IMR-90 (cell line): Measurements from ENCODE around the gene CEP97. TPM values are rescaled to one million over a fixed set of nuclear protein-coding genes. Genes with fewer than 3 reads are reported as not detected.

Source experiments
- ATAC-seq: fragments of 200-7000 bp; cut with Tn5 transposase; 2 replicates; pipeline ENCODE4 v1.9.1; 2020; ENCODE audit warnings: low read depth, mild to moderate bottlenecking, moderate library complexity
- BruUV-seq: library from RNA; stranded (reverse); fragments of 400-500 nt; replicated peaks from 2 replicates; lab custom pipeline; 2021; lab: Mats Ljungman, UMichigan
- CTCF ChIA-PET: fragments of 300-600 bp; formaldehyde crosslinking; extraction: SDS; loops from one replicate; lab custom pipeline; 2021; ENCODE audit warnings: antibody characterized with exemption; lab: Yijun Ruan, JAX
- POLR2A ChIA-PET: fragments of 300-600 bp; sonication (Branson Sonifier 250); formaldehyde crosslinking; loops from one replicate; lab custom pipeline; 2022; ENCODE audit warnings: antibody characterized with exemption; ENCODE audit not compliant: unreplicated experiment; lab: Charles Lee
- DNase-seq: peaks from one replicate; pipeline ENCODE4 v3.0.0; 2013
- H2AFZ ChIP-seq: replicated peaks from 2 replicates; pipeline ENCODE3; 2013; ENCODE audit warnings: low read length, mild to moderate bottlenecking; ENCODE audit not compliant: poor library complexity
- H2AK5ac ChIP-seq: 2 replicates; pipeline ENCODE4 v1.6.1; 2013; ENCODE audit warnings: low read depth, low read length, inconsistent platforms
- H2AK9ac ChIP-seq: replicated peaks from 2 replicates; pipeline ENCODE3; 2013; ENCODE audit warnings: mild to moderate bottlenecking, low read depth, low read length, moderate library complexity; ENCODE audit not compliant: poor library complexity
- H2BK120ac ChIP-seq: 2 replicates; pipeline ENCODE4 v1.6.1; 2013; ENCODE audit warnings: low read depth, low read length, inconsistent platforms
- H2BK15ac ChIP-seq: 3 replicates; pipeline ENCODE4 v1.6.1; 2013; ENCODE audit warnings: low read depth, low read length, inconsistent platforms
- H2BK20ac ChIP-seq: 2 replicates; pipeline ENCODE4 v1.6.1; 2013; ENCODE audit warnings: low read depth, mild to moderate bottlenecking, inconsistent platforms, low read length, moderate library complexity
- H2BK5ac ChIP-seq: 2 replicates; pipeline ENCODE4 v1.6.1; 2013; ENCODE audit warnings: mild to moderate bottlenecking, low read depth, low read length, inconsistent platforms; ENCODE audit not compliant: poor library complexity, severe bottlenecking
- H3K14ac ChIP-seq: replicated peaks from 2 replicates; pipeline ENCODE4 v1.6.1; 2013; ENCODE audit warnings: low read depth, low read length, inconsistent platforms
- H3K18ac ChIP-seq: 2 replicates; pipeline ENCODE4 v1.6.1; 2013; ENCODE audit warnings: low read depth, low read length, control low read depth
- H3K23ac ChIP-seq: 2 replicates; pipeline ENCODE4 v1.6.1; 2013; ENCODE audit warnings: low read depth, low read length, inconsistent platforms
- H3K27ac ChIP-seq: 2 replicates; pipeline ENCODE4 v1.5.1; 2013; ENCODE audit warnings: mild to moderate bottlenecking, control low read depth, low read length; ENCODE audit not compliant: insufficient read depth
- H3K27me3 ChIP-seq: 2 replicates; pipeline ENCODE4 v1.6.1; 2013; ENCODE audit warnings: low read length; ENCODE audit not compliant: control insufficient read depth, insufficient read depth
- H3K36me3 ChIP-seq: 2 replicates; pipeline ENCODE4 v1.6.1; 2013; ENCODE audit warnings: low read length, mixed read lengths; ENCODE audit not compliant: control insufficient read depth, insufficient read depth
- H3K4ac ChIP-seq: 2 replicates; pipeline ENCODE4 v1.6.1; 2013; ENCODE audit warnings: low read depth, low read length, inconsistent platforms
- H3K4me1 ChIP-seq: 2 replicates; pipeline ENCODE4 v1.6.1; 2013; ENCODE audit warnings: low read length, mixed read lengths; ENCODE audit not compliant: control insufficient read depth, insufficient read depth
- H3K4me2 ChIP-seq: 2 replicates; pipeline ENCODE4 v1.6.1; 2013; ENCODE audit warnings: low read depth, mild to moderate bottlenecking, control low read depth, low read length, moderate library complexity
- H3K4me3 ChIP-seq: 2 replicates; pipeline ENCODE4 v1.5.1; 2013; ENCODE audit warnings: low read depth, mild to moderate bottlenecking, control low read depth, low read length, moderate library complexity; ENCODE audit not compliant: insufficient read depth
- H3K56ac ChIP-seq: 2 replicates; pipeline ENCODE4 v1.6.1; 2013; ENCODE audit warnings: low read length, inconsistent platforms; ENCODE audit not compliant: insufficient read depth; ENCODE audit errors: extremely low read depth
- H3K79me1 ChIP-seq, 2 experiments: 2 replicates each; pipeline ENCODE4 v1.6.1; 2013; ENCODE audit warnings: low read length in 2 of 2, inconsistent platforms in 1 of 2, low read depth in 1 of 2
- H3K9ac ChIP-seq: 2 replicates; pipeline ENCODE4 v1.6.1; 2013; ENCODE audit warnings: low read depth, low read length, control low read depth
- H3K9me1 ChIP-seq: 2 replicates; pipeline ENCODE4 v1.6.1; 2013; ENCODE audit warnings: low read length, inconsistent platforms; ENCODE audit not compliant: insufficient read depth
- H3K9me3 ChIP-seq: 2 replicates; pipeline ENCODE4 v1.6.1; 2013; ENCODE audit warnings: low read length; ENCODE audit not compliant: control insufficient read depth, insufficient read depth
- H4K20me1 ChIP-seq: 2 replicates; pipeline ENCODE4 v1.6.1; 2013; ENCODE audit warnings: low read length, inconsistent platforms; ENCODE audit not compliant: insufficient read depth
- H4K5ac ChIP-seq: 2 replicates; pipeline ENCODE4 v1.6.1; 2013; ENCODE audit warnings: mild to moderate bottlenecking, low read depth, low read length, control low read depth
- H4K8ac ChIP-seq, 2 experiments: 2 replicates each; pipeline ENCODE4 v1.6.1; 2013; ENCODE audit warnings: low read depth in 2 of 2, low read length in 2 of 2, control low read depth in 1 of 2, inconsistent platforms in 1 of 2
- H4K91ac ChIP-seq: 2 replicates; pipeline ENCODE4 v1.6.1; 2013; ENCODE audit warnings: low read depth, low read length, inconsistent platforms; ENCODE audit not compliant: insufficient read depth
- BHLHE40 ChIP-seq: fragments of 150-350 bp; IDR thresholded peaks from 2 replicates; pipeline ENCODE4 v1.6.1; 2016; ENCODE audit warnings: mild to moderate bottlenecking, low read depth, low read length
- CEBPB ChIP-seq: IDR thresholded peaks from 2 replicates; pipeline ENCODE4 v1.6.1; 2012; ENCODE audit warnings: low read depth, low read length, improper control_type of control experiment
- CHD1 ChIP-seq: IDR thresholded peaks from 2 replicates; pipeline ENCODE4 v1.6.1; 2012; ENCODE audit warnings: low read depth, low read length, improper control_type of control experiment
- FOS ChIP-seq: fragments of 150-350 bp; IDR thresholded peaks from 2 replicates; pipeline ENCODE4 v1.6.1; 2016; ENCODE audit warnings: low read depth, low read length
- MAFK ChIP-seq: IDR thresholded peaks from 2 replicates; pipeline ENCODE4 v1.6.1; 2012; ENCODE audit warnings: low read depth, low read length, improper control_type of control experiment
- MAZ ChIP-seq: IDR thresholded peaks from 2 replicates; pipeline ENCODE4 v1.6.1; 2012; ENCODE audit warnings: low read depth, mild to moderate bottlenecking, low read length, improper control_type of control experiment, moderate library complexity, borderline replicate concordance
- MXI1 ChIP-seq: IDR thresholded peaks from 2 replicates; pipeline ENCODE4 v1.6.1; 2012; ENCODE audit warnings: low read depth, mild to moderate bottlenecking, low read length, moderate library complexity, borderline replicate concordance
- NFE2L2 ChIP-seq: fragments of 150-350 bp; IDR thresholded peaks from 2 replicates; pipeline ENCODE4 v1.6.1; 2016; ENCODE audit warnings: low read depth, mild to moderate bottlenecking, low read length
- POLR2A ChIP-seq: IDR thresholded peaks from 2 replicates; pipeline ENCODE4 v1.6.1; 2012; ENCODE audit warnings: mild to moderate bottlenecking, low read depth, low read length
- RAD21 ChIP-seq: IDR thresholded peaks from 2 replicates; pipeline ENCODE4 v1.6.1; 2012; ENCODE audit warnings: low read length, improper control_type of control experiment
- RFX5 ChIP-seq: IDR thresholded peaks from 2 replicates; pipeline ENCODE4 v1.8.0; 2012; ENCODE audit warnings: low read depth, mild to moderate bottlenecking, low read length, moderate library complexity
- SMC3 ChIP-seq: fragments of 150-350 bp; IDR thresholded peaks from 2 replicates; pipeline ENCODE4 v1.6.1; 2016; ENCODE audit warnings: low read depth, mild to moderate bottlenecking, antibody characterized with exemption, low read length, moderate library complexity
- WGBS, 2 experiments: methylation state at CpG; one replicate each; pipeline versions ENCODE4 v1.1.5 to v1.1.7; 2013; ENCODE audit warnings: missing lambda C conversion rate in 2 of 2; ENCODE audit not compliant: insufficient read length in 1 of 2; ENCODE audit errors: extremely low coverage in 2 of 2; 5-methylcytosine and 5-hydroxymethylcytosine counted together
- dilution Hi-C: fragments of 300-500 bp; cut with HindIII; formaldehyde crosslinking; loops from one replicate; pipeline ENCODE4 v1.14.3; 2018; ENCODE audit warnings: low sequenced_read_pairs; ENCODE audit not compliant: unreplicated experiment
- in situ Hi-C: fragments of 300-500 bp; cut with MboI; formaldehyde crosslinking; loops from 3 replicates; pipeline ENCODE4 v1.14.3; 2019; ENCODE audit warnings: low sequenced_read_pairs, inconsistent platforms, mixed read lengths
- intact Hi-C: fragments of 100-400 bp; cut with micrococcal nuclease; formaldehyde crosslinking; loops from 2 replicates; pipeline ENCODE4 v1.10.0; 2022
- polyA plus RNA-seq, 3 experiments: library from polyadenylated mRNA; depleted of rRNA; stranded (reverse); fragments of >200 nt; gene quantifications; 2 replicates each; pipeline ENCODE4 v1.2.3, GENCODE V29; 2012; ENCODE audit warnings: low replicate concordance in 1 of 3
- total RNA-seq: library from RNA; depleted of rRNA; stranded (reverse); fragments of >200 nt; gene quantifications from 2 replicates; pipeline ENCODE4 v1.2.3, GENCODE V29; 2012
- TF ChIP-seq, protein P1 (sequence below): conservative IDR thresholded peaks from 2 replicates; pipeline ENCODE4 v1.5.1; 2012; ENCODE audit warnings: mild to moderate bottlenecking, low read depth, low read length, improper control_type of control experiment
- TF ChIP-seq, protein P2 (sequence below): fragments of 150-350 bp; IDR thresholded peaks from 2 replicates; pipeline ENCODE4 v1.6.1; 2016; ENCODE audit warnings: low read depth, mild to moderate bottlenecking, low read length, moderate library complexity, borderline replicate concordance
- TF ChIP-seq, protein P3 (sequence below): fragments of 150-350 bp; IDR thresholded peaks from 2 replicates; pipeline ENCODE4 v1.6.1; 2017; ENCODE audit warnings: mild to moderate bottlenecking, antibody characterized with exemption, low read length, low read depth

The CEP97 gene
- total and polyA plus RNA-seq, 2 of the 4 experiments (the other 2 are of a cell fraction), result 2.0 to 21.9 TPM

DNA sequence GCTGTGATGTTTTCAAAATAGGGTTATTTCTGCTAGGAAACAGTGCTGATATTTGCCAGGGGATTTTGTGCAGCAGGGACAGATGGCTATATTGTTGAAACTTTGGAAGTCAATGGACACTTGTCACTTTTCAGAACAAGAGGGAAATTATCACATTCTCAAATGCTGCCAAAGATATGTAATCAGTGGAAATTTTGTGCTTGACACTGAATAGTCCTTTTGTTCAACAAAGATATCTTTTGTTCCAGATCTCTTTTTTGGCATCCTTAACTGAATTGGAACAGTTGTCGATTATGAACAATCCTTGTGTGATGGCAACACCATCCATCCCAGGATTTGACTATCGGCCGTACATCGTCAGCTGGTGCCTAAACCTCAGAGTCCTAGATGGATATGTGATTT is 7.8 kb downstream of the CEP97 start:
- Histone ChIP-seq H2BK20ac (no peak overlapping the region), H3K4me2 (no peak overlapping the region), H3K9me1 (no peaks in the 10 kb centered on the region), H3K9ac (no peak overlapping the region), H2BK120ac (no peak overlapping the region), H3K56ac (no peak overlapping the region), H3K4me3 (no peak overlapping the region), H4K5ac (no peak overlapping the region), H4K20me1 (no peaks in the 10 kb centered on the region), H2BK5ac (no peak overlapping the region), H3K27me3 (no peaks in the 10 kb centered on the region), H2AK9ac (no peak overlapping the region), H4K8ac (no peak overlapping the region), H3K18ac (no peak overlapping the region), H3K4me1 (no peaks in the 10 kb centered on the region), H3K79me1 (peaks cover 1 to 4% of the 10 kb centered on the region in 2 experiments; a peak in 3 of 4 replicates), H4K91ac (no peak overlapping the region), H2AK5ac (no peak overlapping the region), H3K14ac (no peak overlapping the region), H3K4ac (no peak overlapping the region), H3K23ac (no peak overlapping the region), H2AFZ (no peak overlapping the region), H3K27ac (no peak overlapping the region), H2BK15ac (no peak overlapping the region), H3K36me3 (peaks cover 35% of the 10 kb centered on the region), H3K9me3 (no peaks in the 10 kb centered on the region)
- ATAC-seq (no peak), DNase-seq (no peak)
- in situ Hi-C loops, result no loop called here
- no TSS peak for BruUV-seq
- dilution Hi-C loops, result no loop called here
- intact Hi-C loops, result no loop called here
- WGBS, 2 experiments, result no CpG with 5 or more reads among the region's 4 CpGs
- TF ChIP-seq RAD21, result no peak
- TF ChIP-seq, protein P1, sequence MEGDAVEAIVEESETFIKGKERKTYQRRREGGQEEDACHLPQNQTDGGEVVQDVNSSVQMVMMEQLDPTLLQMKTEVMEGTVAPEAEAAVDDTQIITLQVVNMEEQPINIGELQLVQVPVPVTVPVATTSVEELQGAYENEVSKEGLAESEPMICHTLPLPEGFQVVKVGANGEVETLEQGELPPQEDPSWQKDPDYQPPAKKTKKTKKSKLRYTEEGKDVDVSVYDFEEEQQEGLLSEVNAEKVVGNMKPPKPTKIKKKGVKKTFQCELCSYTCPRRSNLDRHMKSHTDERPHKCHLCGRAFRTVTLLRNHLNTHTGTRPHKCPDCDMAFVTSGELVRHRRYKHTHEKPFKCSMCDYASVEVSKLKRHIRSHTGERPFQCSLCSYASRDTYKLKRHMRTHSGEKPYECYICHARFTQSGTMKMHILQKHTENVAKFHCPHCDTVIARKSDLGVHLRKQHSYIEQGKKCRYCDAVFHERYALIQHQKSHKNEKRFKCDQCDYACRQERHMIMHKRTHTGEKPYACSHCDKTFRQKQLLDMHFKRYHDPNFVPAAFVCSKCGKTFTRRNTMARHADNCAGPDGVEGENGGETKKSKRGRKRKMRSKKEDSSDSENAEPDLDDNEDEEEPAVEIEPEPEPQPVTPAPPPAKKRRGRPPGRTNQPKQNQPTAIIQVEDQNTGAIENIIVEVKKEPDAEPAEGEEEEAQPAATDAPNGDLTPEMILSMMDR, result no peak
- TF ChIP-seq CEBPB, result no peak
- TF ChIP-seq MAZ, result no peak
- TF ChIP-seq, protein P2, sequence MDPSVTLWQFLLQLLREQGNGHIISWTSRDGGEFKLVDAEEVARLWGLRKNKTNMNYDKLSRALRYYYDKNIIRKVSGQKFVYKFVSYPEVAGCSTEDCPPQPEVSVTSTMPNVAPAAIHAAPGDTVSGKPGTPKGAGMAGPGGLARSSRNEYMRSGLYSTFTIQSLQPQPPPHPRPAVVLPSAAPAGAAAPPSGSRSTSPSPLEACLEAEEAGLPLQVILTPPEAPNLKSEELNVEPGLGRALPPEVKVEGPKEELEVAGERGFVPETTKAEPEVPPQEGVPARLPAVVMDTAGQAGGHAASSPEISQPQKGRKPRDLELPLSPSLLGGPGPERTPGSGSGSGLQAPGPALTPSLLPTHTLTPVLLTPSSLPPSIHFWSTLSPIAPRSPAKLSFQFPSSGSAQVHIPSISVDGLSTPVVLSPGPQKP, result no peak
- no peak for TF ChIP-seq SMC3
- no peak for TF ChIP-seq NFE2L2
- TF ChIP-seq MXI1, result no peak
- TF ChIP-seq CHD1, result no peak
- TF ChIP-seq, protein P3, sequence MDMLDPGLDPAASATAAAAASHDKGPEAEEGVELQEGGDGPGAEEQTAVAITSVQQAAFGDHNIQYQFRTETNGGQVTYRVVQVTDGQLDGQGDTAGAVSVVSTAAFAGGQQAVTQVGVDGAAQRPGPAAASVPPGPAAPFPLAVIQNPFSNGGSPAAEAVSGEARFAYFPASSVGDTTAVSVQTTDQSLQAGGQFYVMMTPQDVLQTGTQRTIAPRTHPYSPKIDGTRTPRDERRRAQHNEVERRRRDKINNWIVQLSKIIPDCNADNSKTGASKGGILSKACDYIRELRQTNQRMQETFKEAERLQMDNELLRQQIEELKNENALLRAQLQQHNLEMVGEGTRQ, result no peak
- TF ChIP-seq MAFK, result no peak
- TF ChIP-seq POLR2A, result no peak
- TF ChIP-seq RFX5, result no peak
- TF ChIP-seq BHLHE40, result no peak
- TF ChIP-seq FOS, result no peak
- ChIA-PET CTCF (no interaction called here), POLR2A (no interaction called here)
